ENCODE results near the gene GSTCD.
"Not testable (repeated sequence)": the region's sequence is repeated elsewhere in the genome, so short reads cannot be mapped to it uniquely, and the experiment has no call there.

Gene GSTCD

DNA sequence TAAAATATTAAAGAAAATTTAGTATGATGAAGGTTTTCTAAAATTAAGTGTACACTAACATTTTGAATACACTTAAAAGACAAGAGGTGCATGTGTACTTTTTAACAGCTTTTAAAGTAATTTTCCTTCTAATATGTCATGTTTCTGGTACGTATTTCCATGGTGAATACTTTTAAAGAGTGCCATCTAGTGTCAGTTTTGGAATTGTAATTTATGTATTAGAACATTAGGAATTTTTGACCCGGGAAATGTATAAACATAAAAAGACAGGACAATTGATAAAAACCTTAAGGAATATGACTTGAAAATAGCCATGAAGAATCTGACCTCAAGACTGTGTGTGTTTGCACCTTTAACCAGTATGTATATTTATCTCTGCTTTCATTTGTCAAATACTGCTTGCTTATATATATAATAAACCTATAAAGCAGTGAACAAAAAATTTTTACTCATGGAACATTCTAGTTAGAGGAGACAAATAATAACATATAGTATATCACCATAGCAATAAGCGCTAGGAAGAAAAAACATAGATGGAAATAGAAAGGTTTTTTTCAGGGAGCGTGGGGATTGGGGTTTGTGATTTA lies 7.2 kb downstream of the GSTCD start:
- peak in 1 of 2 donors; percentile 40 for DNase-seq

DNA sequence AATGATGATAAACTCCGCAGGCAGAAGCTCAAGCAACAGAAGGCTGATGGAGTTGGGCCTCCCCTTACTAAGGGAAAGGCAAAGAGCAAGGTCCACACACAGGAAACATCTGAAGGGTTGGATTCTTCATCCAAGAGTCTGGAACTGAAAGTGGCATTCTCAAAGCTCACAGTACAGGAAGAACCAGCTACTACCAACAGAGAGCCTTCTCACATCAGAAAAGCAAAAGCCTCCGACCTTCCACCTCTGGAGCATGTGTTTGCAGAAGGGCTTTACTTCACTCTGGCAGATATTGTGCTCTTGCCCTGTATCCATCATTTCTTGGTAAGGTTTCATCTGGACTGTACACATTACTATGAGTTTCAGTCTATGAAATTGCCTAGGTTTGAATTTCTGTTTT lies 10.6 kb downstream of the GSTCD start:
- no peak for DNase-seq

DNA sequence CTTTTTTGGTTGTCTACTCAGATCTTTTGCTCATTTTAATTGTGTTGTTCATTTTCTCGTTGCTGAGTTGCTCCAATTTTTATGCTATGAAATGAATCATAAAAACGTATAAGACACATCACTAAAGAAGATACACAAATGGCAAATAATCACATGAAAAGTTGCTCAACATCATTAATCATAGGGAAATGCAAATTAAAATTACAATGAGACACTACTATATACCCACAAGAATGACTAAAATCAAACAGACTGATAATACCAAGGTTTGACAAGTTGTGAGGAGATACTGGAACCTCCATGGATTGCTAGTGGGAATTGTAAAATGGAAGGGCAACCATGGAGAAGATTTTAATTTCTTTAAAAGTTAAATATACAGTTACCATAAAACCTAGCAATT lies 17.0 kb downstream of the GSTCD start:
- DNase-seq, result no peak

DNA sequence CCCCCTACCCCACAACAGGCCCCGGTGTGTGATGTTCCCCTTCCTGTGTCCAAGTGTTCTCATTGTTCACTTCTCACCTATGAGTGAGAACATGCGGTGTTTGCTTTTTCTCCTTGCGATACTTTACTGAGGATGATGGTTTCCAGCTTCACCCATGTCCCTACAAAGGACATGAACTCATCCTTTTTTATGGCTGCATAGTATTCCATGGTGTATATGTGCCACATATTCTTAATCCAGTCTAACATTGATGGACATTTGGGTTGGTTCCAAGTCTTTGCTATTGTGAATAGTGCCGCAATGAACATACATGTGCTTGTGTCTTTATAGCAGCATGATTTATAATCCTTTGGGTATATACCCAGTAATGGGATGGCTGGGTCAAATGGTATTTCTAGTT lies 21.3 kb downstream of the GSTCD start:
- DNase-seq, result not testable (repeated sequence)

DNA sequence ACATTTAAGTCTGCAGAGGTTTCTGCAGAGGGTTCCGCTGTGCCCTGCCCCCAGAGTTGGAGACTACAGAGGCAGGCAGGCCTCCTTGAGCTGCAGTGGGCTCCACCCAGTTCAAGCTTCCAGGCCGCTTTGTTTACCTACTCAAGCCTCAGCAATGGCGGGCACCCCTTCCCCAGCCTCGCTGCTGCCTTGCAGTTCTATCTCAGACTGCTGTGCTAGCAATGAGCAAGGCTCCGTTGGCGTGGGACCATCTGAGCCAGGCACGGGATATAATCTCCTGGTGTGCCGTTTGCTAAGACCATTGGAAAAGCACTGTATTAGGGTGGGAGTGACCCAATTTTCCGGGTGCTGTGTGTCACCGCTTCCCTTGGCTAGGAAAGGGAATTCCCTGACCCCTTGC lies 26.6 kb downstream of the GSTCD start:
- not testable (repeated sequence) for DNase-seq

DNA sequence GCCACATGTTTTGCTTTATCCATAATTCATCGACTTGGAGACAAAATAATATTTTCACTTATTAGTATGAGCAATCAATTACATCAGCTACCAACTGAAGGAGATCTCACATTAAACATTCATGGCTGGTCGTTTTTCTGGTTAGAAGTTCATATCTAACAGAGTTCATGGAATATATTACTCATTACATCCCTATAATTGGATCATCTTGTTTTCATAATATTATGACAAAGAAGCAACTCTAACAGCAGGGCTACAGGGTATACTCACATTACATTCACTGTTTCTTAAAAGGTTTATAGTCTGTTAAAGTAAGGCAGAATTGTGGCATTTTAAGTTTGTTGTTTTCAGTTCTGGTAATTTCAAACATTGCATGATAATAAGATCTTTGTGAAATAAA lies 33.0 kb downstream of the GSTCD start:
- no peak for DNase-seq

DNA sequence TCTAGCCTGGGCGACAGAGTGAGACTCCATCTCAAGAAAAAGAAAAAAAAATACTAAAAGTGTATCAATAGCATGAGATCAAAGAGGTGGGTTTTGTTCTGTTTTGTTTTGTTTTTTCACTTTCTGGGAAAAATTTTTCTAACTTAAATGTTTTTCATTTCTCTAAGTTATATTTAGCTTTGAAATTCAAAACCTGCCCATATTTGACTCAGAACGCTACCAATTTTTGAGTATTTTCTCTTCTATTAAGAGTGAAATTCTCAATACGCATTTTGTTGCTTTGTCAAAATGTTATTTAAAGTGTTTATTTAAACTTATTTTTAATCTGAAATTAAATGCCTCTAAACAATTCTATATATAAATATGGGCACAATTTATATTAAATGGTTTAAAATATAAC lies 39.6 kb downstream of the GSTCD start:
- DNase-seq, result no peak

DNA sequence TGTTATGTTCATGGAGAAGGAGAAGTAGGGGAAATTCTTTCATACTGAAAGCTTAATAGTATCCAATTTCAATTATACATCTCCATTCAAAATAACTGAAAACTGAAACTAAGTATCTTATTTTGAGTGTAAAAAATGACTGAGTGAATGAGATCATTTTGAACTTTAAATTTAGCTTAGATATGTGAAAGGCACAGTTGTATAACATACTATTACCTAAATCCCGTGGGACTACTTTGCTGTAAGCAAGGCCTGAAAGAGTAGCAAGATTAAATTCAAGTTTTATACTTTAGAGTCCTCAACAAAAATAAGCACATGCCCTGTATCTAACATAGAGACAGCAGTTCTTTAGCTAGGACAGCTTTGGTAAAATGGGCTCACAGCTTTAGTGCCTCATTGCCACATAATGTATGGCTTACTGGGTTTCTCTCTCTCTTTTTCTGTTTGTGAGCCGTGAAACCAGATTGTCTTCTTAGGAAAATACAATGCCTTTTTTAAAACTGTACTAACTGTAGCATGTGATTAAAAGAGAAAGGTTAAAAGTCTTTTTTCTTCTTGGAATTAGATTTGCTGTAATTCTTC lies 43.2 kb downstream of the GSTCD start:
- DNase-seq, result no peak

DNA sequence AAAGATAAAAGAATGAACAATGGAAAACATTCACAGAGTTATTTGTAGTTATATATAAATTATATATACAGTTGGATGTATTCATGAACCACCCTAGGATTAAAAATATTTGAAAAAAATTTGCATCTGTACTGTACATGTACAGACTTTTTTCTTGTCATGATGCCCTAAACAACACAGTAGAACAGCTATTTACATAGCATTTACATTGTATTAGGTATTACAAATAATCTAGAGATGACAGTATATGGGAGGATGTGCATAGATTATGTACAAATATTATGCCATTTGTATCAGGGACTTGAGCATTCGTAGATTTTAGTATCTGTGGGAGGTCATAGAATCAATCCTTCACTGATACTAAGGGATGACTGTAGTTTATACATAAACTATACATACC lies 44.8 kb downstream of the GSTCD start:
- DNase-seq, result no peak

DNA sequence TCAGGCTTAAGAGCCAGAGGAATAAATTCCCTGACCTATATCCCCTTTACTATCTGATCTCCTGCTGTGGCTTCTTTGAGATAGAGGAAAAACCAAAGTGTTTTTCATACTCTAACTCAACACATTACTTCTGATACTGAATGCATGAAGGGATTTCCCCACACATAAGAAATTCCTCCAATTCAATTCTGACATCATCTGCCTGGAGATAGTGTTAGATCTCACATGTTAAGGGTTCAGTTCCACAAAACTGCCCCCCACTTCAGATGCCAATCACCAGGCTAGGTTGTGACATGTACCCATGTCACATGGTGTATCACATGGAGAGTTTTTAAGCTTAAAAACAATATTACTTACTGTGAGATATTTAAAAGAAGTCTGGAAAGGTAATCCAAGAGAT lies 46.8 kb downstream of the GSTCD start:
- DNase-seq, result no peak

DNA sequence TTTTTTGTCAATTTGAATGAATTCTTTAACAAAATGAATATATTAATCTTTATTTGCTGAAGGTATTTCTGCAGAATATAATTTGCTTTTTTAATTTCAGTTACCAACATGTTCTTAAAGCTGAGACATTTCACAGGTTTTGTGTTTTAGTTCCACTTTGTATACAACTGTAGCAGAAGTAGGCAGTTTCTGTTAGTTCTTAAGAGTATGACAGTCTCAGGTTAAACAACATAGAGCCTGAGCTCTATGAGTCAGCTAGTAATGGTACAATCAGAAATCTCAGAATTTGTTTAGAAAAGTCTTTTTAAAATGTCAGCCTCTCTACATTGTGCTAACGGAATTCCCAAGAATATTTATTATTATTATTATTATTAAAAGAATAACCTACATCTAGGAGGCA lies 50.4 kb downstream of the GSTCD start:
- no peak for DNase-seq

DNA sequence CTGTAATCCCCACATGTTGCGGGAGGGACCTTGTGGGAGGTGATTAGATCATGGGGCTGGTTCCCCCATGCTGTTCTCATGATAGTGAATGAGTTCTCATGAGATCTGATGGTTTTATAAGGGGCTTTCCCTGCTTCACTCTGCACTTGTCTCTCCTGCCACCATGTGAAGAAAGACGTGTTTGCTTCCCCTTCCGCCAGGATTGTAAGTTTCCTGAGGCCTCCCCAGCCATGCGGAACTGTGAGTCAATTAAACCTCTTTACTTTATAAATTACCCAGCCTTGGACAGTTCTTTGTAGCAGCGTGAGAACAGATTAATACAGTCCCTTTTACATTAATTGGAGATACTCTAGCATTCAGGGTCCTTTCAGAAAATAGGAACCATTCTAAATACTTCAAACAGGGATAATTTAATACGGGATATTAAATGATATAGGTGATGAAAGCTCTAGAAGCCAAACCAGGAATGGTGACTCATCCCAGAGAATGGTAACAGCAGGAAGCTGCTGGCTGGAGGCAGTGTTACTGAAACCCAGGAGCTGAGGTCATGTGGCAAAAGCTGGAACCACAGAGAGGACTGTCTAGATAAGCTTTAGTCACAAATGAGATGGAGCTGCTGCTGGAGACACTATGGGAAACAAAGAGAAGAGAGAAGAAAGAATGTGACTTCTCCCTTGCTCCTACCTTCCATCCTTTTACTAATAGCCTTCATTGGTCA lies 57.3 kb downstream of the GSTCD start:
- DNase-seq, result no peak

DNA sequence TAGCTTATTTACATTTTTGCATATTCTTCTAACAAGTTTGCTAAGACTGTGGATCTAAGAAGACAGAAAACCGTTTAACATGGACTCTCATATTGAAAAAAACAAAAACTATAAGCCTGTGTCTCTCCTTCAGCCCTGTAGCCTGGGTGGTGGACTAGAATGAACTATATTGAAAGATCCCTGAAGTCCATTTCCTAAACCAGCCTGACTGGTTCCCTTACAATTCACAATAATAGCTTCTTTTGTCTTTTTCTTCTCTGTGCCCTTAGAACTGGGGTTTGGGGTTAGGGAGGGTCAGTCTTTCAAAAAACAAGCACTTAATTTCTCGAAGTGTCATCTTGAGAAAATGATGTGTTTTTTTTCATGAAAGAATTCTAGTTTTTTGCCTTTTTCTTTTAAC lies 59.0 kb downstream of the GSTCD start:
- DNase-seq, result no peak

DNA sequence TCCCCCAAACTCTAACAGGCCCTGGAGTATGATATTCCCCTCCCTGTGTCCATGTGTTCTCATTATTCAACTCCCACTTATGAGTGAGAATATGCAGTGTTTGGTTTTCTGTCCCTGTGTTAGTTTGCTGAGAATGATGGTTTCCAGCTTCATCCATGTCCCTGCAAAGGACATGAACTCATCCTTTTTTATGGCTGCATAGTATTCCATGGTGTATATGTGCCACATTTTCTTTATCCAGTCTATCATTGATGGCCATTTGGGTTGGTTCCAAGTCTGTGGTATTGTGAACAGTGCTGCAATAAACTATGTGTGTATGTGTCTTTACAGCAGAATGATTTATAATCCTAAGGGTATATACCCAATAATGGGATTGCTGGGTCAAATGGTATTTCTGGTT lies 61.9 kb downstream of the GSTCD start:
- DNase-seq, result not testable (repeated sequence)

DNA sequence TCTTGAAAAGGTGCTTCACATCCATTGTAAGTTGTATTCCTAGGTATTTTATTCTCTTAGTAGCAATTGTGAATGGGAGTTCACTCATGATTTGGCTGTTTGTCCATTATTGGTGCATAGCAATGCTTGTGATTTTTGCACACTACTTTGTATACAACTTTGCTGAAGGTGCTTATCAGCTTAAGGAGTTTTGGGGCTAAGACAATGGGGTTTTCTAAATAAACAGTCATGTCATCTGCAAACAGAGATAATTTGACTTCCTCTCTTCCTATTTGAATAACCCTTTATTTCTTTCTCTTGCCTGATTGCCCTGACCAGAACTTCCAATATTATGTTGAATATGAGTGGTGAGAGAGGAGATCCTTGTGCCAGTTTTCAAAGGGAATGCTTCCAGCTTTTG lies 63.5 kb downstream of the GSTCD start:
- DNase-seq, result not testable (repeated sequence)

DNA sequence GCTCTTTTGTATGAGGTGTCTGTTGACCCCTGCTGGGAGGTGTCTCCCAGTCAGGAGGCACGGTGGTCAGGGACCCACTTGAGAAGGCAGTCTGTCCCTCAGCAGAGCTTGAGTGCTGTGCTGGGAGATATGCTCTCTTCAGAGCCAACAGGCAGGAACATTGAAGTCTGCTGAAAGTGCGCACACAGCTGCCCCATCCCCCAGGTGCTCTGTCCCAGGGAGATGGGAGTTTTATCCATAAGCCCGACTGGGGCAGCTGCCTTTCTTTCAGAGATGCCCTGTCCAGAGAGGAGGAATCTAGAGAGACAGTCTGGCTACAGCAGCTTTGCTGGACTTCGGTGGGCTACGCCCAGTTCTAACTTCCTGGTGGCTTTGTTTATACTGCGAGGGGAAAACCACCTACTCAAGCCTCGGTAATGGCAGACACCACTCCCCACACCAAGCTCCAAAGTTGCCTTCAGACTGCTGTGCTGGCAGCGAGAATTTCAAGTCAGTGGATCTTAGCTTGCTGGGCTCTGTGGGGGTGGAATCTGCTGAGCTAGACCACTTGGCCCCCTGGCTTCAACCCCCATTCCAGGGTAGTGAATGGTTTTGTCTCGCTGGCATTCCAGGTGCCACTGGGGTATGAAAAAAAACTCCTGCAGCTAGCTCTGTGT lies 67.3 kb downstream of the GSTCD start:
- DNase-seq, result not testable (repeated sequence)

DNA sequence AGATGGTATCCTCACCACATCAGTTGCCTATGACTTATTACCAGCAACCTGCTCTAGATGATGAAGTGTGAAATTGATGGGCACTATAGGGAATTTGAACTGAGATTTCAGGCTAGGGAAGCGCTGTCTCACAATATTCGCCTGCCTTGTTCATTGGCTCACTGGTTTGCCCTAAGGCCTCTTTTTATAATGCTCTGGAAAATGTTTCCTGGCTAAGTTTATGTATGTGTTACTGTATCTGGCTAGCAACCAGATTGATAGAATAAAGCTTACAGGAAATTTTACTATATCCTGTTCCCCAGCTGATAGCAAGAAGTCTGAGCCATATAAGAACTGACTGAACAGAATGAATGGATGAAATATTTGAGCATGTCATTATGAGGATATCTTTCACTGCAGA lies 71.6 kb downstream of the GSTCD start:
- no peak for DNase-seq

DNA sequence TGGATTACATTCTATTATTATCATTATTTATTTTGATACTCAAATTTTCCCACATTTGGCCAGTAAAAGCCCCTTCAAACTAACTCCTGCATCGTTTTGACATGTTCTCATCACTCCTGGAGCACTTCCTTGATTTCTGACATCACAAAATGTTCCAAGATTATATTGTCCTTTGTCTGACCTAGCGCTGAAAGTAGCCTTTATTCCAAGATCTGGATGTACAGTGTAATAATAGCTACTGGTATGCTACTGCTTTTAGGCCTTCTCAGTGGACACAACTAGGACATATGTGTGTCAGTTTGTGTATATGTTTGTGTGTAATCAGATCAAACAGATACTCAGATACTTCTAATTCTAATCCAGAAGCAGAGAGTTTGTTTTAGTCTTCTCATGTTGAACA lies 76.2 kb downstream of the GSTCD start:
- DNase-seq, result no peak

DNA sequence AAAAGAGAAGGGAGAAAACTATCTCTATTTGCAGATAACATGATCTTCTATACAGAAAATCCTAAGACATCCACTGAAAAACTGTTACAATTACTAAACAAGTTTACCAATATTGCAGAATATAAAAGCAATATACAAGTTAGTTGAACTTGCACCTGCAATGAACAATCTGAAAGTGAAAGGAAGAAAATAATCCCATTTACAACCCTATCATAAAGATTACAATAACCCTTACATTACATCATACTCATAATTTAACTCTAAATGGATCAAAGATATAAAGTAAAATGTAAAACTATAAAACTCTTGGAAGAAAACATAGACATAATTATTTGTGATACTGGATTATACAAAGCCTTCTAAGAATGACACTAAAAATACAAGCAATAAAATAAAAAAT lies 77.2 kb downstream of the GSTCD start:
- no peak for DNase-seq

DNA sequence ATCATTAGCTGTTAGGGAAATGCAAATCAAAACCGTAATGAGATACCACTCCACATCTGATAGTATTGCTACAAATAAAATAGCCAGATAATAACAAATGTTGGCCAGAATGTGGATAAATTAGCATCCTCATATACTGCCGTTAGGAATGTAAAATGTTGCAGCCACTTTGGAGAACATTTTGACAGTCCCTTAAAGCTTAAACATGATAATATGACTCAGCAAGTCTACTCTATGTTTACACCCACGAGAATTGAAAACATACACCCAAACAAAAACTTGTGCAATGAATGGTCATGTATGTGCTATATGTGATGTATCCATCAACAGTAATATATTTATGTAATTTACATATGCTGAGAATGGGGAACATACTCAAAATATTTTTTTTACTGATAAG lies 78.2 kb downstream of the GSTCD start:
- DNase-seq, result no peak

DNA sequence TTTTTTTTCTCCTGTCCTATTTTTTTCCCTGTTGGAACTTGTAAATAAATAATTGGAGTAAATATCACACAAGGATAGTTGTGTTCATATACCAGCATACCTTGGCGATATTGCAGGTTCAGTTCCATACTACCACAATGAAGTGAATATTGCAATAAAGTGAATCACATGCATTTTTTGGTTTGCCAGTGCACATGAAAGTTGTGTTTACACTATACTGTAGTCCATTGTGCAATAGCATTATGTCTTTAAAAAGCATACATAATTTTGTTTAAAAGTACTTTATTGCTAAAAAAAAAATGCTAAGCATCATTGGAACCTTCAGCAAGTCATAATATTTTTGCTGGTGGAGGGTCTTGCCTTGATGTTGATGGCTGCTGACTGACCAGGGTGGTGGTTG lies 88.6 kb downstream of the GSTCD start:
- no peak for DNase-seq

DNA sequence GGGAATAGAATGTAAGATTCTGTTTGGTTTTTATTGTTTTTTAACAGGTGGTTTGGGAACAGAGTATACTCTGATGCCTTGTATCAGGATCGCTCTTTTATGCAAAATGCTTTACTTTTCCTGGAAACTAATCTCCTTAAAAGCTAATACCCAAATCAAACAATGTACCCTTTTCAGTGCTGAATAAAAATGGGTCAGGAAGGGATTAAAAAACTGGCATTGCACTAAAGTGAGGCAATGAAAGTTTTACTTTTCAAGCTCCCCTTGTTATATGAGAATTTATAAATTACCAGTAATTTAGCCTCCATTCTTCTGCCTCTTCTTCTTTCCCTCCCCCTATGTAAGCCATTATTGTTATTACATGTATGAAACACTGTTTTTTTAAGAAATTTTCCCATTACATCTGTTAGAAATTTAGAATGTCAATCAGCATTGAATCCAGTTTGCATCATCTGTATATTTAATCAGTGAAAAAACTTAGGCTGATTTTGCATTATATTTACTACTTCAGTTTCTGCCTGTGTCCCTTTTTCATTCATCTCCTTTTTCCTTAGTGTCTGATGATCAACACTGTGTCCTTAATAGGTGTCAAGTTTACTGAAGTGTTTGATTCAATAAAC lies 97.0 kb downstream of the GSTCD start:
- no peak for DNase-seq

DNA sequence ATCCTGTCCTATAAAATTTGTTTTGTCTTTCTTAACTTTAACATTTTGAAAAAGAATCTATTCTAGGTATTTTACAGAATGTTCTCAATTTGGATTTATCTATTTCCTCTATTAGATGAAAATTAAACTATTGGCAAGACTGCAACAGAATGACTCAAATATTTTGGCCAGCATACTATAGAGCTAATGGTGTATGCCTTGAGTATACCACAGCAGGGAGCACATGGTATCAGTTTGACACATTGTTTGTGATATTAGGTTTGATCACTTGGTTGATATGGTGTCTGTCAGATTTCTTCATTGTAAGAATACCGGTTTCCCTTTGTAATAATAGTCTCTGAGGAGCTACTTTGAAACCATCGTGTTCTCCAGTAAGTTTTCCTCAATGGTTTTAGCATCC lies 98.9 kb downstream of the GSTCD start:
- DNase-seq, result no peak

Measured in CD4-positive, alpha-beta T cell treated with Interleukin-4 for 1 hour (primary cell).